Neural crest cell (in vitro differentiated cells): Measurements from ENCODE around the gene COX6A1. TPM values are rescaled to one million over a fixed set of nuclear protein-coding genes. Genes with fewer than 3 reads are reported as not detected.
A peak's percentile ranks its signal among the peaks of the same experiment; 100 is the strongest.
"Not testable (repeated sequence)": the region's sequence is repeated elsewhere in the genome, so short reads cannot be mapped to it uniquely, and the experiment has no call there.

Experiments
- DNase-seq: peaks from one replicate; pipeline ENCODE4 v3.0.0; 2021; ENCODE audit warnings: low read depth, mixed read lengths, low spot score
- H3K27ac Mint-ChIP-seq: one replicate; pipeline ENCODE4 v1.8.0; 2021; ENCODE audit warnings: mild to moderate bottlenecking, mixed read lengths; ENCODE audit not compliant: unreplicated experiment
- H3K27me3 Mint-ChIP-seq: 2 replicates; pipeline ENCODE4 v1.8.0; 2021; ENCODE audit warnings: low read depth, mild to moderate bottlenecking, mixed read lengths
- H3K36me3 Mint-ChIP-seq: 2 replicates; pipeline ENCODE4 v1.8.0; 2021; ENCODE audit warnings: low read depth, mild to moderate bottlenecking, mixed read lengths
- H3K4me1 Mint-ChIP-seq: 2 replicates; pipeline ENCODE4 v1.8.0; 2021; ENCODE audit warnings: mixed read lengths
- H3K4me3 Mint-ChIP-seq: one replicate; pipeline ENCODE4 v1.8.0; 2021; ENCODE audit warnings: mild to moderate bottlenecking, mixed read lengths
- H3K9me3 Mint-ChIP-seq: 2 replicates; pipeline ENCODE4 v1.8.0; 2021; ENCODE audit warnings: mixed read lengths
- CTCF ChIP-seq: fragments of 200-600 bp; sonication (generic); conservative IDR thresholded peaks from 2 replicates; pipeline ENCODE4 v1.5.0; 2021; ENCODE audit warnings: antibody characterized with exemption, mild to moderate bottlenecking
- total RNA-seq: library from RNA; stranded (reverse); gene quantifications from 2 replicates; pipeline ENCODE4 v1.2.1, GENCODE V29; 2021

Gene COX6A1
- total RNA-seq, 1 donor from 2014 or later = 320 TPM

- no peak overlapping the region for H3K4me3 Mint-ChIP-seq
- no peak for DNase-seq
- H3K36me3 Mint-ChIP-seq = peaks cover 3% of the 10 kb centered on the region
- no peak for TF ChIP-seq CTCF
- H3K27me3 Mint-ChIP-seq = no peaks in the 10 kb centered on the region
- no peak overlapping the region for H3K27ac Mint-ChIP-seq
- no peaks in the 10 kb centered on the region for H3K9me3 Mint-ChIP-seq
- peaks cover 29% of the 10 kb centered on the region for H3K4me1 Mint-ChIP-seq
Measured at GRCh38 chr12:120483621-120484020, 45.7 kb downstream of the COX6A1 start.

- peaks cover 7% of the 10 kb centered on the region for H3K36me3 Mint-ChIP-seq
- H3K27me3 Mint-ChIP-seq = no peaks in the 10 kb centered on the region
- no peaks in the 10 kb centered on the region for H3K9me3 Mint-ChIP-seq
- peaks cover 16% of the 10 kb centered on the region for H3K4me1 Mint-ChIP-seq
- DNase-seq = no peak
- H3K4me3 Mint-ChIP-seq = no peak overlapping the region
- no peak for TF ChIP-seq CTCF
- H3K27ac Mint-ChIP-seq = no peak overlapping the region
Measured at GRCh38 chr12:120485961-120486881, 48.3 kb downstream of the COX6A1 start.

- not testable (repeated sequence) for H3K36me3 Mint-ChIP-seq, H3K27me3 Mint-ChIP-seq, H3K9me3 Mint-ChIP-seq, H3K4me3 Mint-ChIP-seq, DNase-seq
- Mint-ChIP-seq H3K27ac (peak overlapping the region; percentile 78), H3K4me1 (peaks cover 16% of the 10 kb centered on the region)
Measured at GRCh38 chr12:120487552-120487951, 49.6 kb downstream of the COX6A1 start.

GRCh38 chr12:120488057-120488640, 50.2 kb downstream of the COX6A1 start:
- no peaks in the 10 kb centered on the region for H3K27me3 Mint-ChIP-seq
- no peak overlapping the region for H3K4me3 Mint-ChIP-seq
- no peak for DNase-seq
- H3K27ac Mint-ChIP-seq = peak overlapping the region; percentile 95
- no peaks in the 10 kb centered on the region for H3K9me3 Mint-ChIP-seq
- H3K36me3 Mint-ChIP-seq = peaks cover 7% of the 10 kb centered on the region
- no peak for TF ChIP-seq CTCF
- peaks cover 16% of the 10 kb centered on the region for H3K4me1 Mint-ChIP-seq

- no peak for TF ChIP-seq CTCF
Measured at GRCh38 chr12:120489018-120489417, 51.1 kb downstream of the COX6A1 start.

GRCh38 chr12:120490325-120490724, 52.4 kb downstream of the COX6A1 start:
- Mint-ChIP-seq H3K9me3 (no peaks in the 10 kb centered on the region), H3K4me1 (peaks cover 23% of the 10 kb centered on the region), H3K27ac (no peak overlapping the region), H3K4me3 (no peak overlapping the region), H3K27me3 (no peaks in the 10 kb centered on the region), H3K36me3 (peaks cover 7% of the 10 kb centered on the region)
- DNase-seq = no peak
- no peak for TF ChIP-seq CTCF

More at GRCh38 chr12:120489018-120489417, 51.1 kb downstream of the COX6A1 start:
- DNase-seq = no peak
- no peak overlapping the region for H3K27ac Mint-ChIP-seq
- no peak overlapping the region for H3K4me3 Mint-ChIP-seq
- no peaks in the 10 kb centered on the region for H3K9me3 Mint-ChIP-seq
- peaks cover 16% of the 10 kb centered on the region for H3K4me1 Mint-ChIP-seq
- H3K36me3 Mint-ChIP-seq = peaks cover 7% of the 10 kb centered on the region
- no peaks in the 10 kb centered on the region for H3K27me3 Mint-ChIP-seq
